Measurements from ENCODE around the gene PDXK. TPM values are rescaled to one million over a fixed set of nuclear protein-coding genes. Genes with fewer than 3 reads are reported as not detected.
A peak's percentile ranks its signal among the peaks of the same experiment; 100 is the strongest.

The PDXK gene
- total and polyA plus RNA-seq, 9 of the 15 experiments (the other 6 are each of a cell fraction or from before 2014, with no cell fraction given): 5.6 to 162 (median 76.5) TPM

DNA sequence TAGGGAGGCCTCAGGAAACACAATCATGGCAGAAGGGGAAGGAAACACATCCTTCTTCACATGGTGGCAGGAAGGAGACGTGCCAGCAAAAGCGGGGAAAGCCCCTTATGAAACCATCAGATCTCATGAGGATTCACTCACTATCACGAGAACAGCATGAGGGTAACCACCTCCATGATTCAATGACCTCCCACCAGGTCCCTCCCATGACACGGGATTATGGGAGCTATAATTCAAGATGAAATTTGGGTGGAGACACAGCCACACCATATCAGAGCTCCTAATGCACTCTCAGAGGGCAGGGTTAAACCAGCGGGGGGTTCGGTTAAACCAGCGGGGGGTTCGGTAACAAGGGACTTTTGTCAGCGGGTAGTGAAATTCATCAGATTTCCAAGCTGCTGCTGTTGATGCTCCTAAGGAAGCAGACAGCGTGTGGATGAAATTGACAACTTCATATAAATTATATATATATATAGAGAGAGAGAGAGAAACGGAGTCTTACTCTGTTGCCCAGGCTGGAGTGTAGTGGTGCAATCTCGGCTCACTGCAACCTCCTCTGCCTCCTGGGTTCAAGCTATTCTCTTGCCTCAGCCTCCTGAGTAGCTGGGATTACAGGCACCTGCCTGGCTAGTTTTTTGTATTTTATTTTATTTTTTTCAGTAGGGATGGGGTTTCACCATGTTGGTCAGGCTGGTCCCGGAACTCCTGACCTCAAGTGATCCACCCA is 52.9 kb downstream of the PDXK start:
- no peak overlapping the region for H3K27ac ChIP-seq (ENCODE audit: extremely low read depth, low read depth, low read length)
- peaks cover 8% of the 10 kb centered on the region for H3K9me1 ChIP-seq (ENCODE audit: control insufficient read depth, insufficient read depth, low read length)
- H3K36me3 ChIP-seq (ENCODE audit: control insufficient read depth, insufficient read depth, low read length): peaks cover 28% of the 10 kb centered on the region
- DNase-seq (ENCODE audit: extremely low read depth in 1 of 4, low spot score in 3 of 4): no peak
- H3K27me3 ChIP-seq (ENCODE audit: control insufficient read depth in 2 of 2, insufficient read depth in 2 of 2, low read length in 2 of 2): no peaks in the 10 kb centered on the region
- ChIA-PET CTCF (ENCODE audit: low intra/inter-chr PET ratio) (no interaction called here), POLR2A (interaction anchor here (0.6 to 1.6 kb wide), 6 partner anchors 8 to 41 kb away, joined by 3 to 4 read pairs (median 3); no protein-coding TSS in a partner anchor)
- FAIRE-seq: no peak
- H3K4me1 ChIP-seq (replicated peaks in 1 of 2; ENCODE audit: control insufficient read depth in 2 of 2, insufficient read depth in 2 of 2, low read length in 2 of 2): peaks cover 39 to 76% of the 10 kb centered on the region in 2 experiments
- no peaks in the 10 kb centered on the region for H3K9me3 ChIP-seq (replicated peaks; ENCODE audit: control insufficient read depth, insufficient read depth, low read depth, low read length)
- no peak overlapping the region for H3K4me3 ChIP-seq
- 0 out of 2 replicates have a peak overlapping the region, but pooled peaks have one; percentile 20 for H2AFZ ChIP-seq (ENCODE audit: low read depth, low read length)
- no peak overlapping the region for H3K4me2 ChIP-seq (ENCODE audit: insufficient read depth, low read length)
- peaks cover 18% of the 10 kb centered on the region for H3K79me2 ChIP-seq (ENCODE audit: control insufficient read depth, insufficient read depth, low read length)
- in situ Hi-C loops (cut with MboI) (no loop called here), intact Hi-C loops (cut with micrococcal nuclease) (no loop called here)
- no peak overlapping the region for H3K9ac ChIP-seq (ENCODE audit: insufficient read depth in 1 of 2, low read depth in 2 of 2, low read length in 2 of 2)
- H4K20me1 ChIP-seq (replicated peaks; ENCODE audit: control insufficient read depth, insufficient read depth, low read length): no peaks in the 10 kb centered on the region
- no TSS peak for BruUV-seq (replicated peaks)
- no peak for ATAC-seq
- WGBS (ENCODE audit: insufficient coverage, low coverage, missing lambda C conversion rate): 64% methylated on average over 13 of the region's 13 CpGs
- TF ChIP-seq CBFB (CRISPR knock-in tag; IDR thresholded peaks at IDR 0.05) (no peak), SRSF7 (optimal IDR thresholded peaks at IDR 0.05; ENCODE audit: low read depth, low read length) (no peak), ID3 (CRISPR knock-in tag; IDR thresholded peaks at IDR 0.05) (no peak), ID3 (tag; IDR thresholded peaks at IDR 0.05) (no peak), IRF9 (tag; IDR thresholded peaks at IDR 0.05) (no peak), TAL1 (IDR thresholded peaks at IDR 0.05) (no peak), MEIS2 (IDR thresholded peaks at IDR 0.05; ENCODE audit: partially characterized antibody) (peak; percentile 8), FOXK2 (conservative IDR thresholded peaks at IDR 0.05 in 1 of 2, IDR thresholded peaks at IDR 0.05 in 1 of 2; ENCODE audit: low read depth in 2 of 2) (no peak), RBBP5 (IDR thresholded peaks at IDR 0.05; ENCODE audit: borderline replicate concordance, insufficient read depth, low read length, poor library complexity, severe bottlenecking) (no peak), RAD51 (IDR thresholded peaks at IDR 0.05; ENCODE audit: borderline replicate concordance, low read depth) (no peak), POLR2AphosphoS2 (IDR thresholded peaks at IDR 0.05; ENCODE audit: low read length) (no peak)

All from K562 (cell line).